K562 (cell line): Measurements from ENCODE around the gene TRABD2B. TPM values are rescaled to one million over a fixed set of nuclear protein-coding genes. Genes with fewer than 3 reads are reported as not detected.

Experiments used
- BRD4 ChIP-seq: fragments of 200-600 bp; sonication (generic); IDR thresholded peaks from 2 replicates; pipeline ENCODE4 v1.6.1; 2017; ENCODE audit warnings: inconsistent platforms
- CC2D1A ChIP-seq: fragments of 450-650 bp; IDR thresholded peaks from 2 replicates; pipeline ENCODE4 v1.6.1; 2017; ENCODE audit warnings: mild to moderate bottlenecking
- CHD2 ChIP-seq: IDR thresholded peaks from 2 replicates; pipeline ENCODE4 v1.6.1; 2011; ENCODE audit warnings: low read depth, low read length
- FOXM1 ChIP-seq, 2 experiments: fragments of 450-650 bp in 1 of 2; sonication (generic) in 1 of 2; formaldehyde crosslinking in 1 of 2; IDR thresholded peaks; 2 replicates each; pipeline versions ENCODE4 v1.6.1 to v1.9.0; 2017 to 2022; ENCODE audit warnings: low read depth in 2 of 2, mild to moderate bottlenecking in 2 of 2, missing genetic modification reagents in 1 of 2, moderate library complexity in 1 of 2
- MTA1 ChIP-seq: fragments of 450-650 bp; IDR thresholded peaks from 2 replicates; pipeline ENCODE4 v1.6.1; 2017; ENCODE audit warnings: borderline replicate concordance
- RCOR1 ChIP-seq, 2 experiments: IDR thresholded peaks; 2 replicates each; pipeline ENCODE4 v1.6.1; 2012; ENCODE audit warnings: low read depth in 2 of 2, low read length in 2 of 2, borderline replicate concordance in 1 of 2, improper control_type of control experiment in 1 of 2
- ZNF232 ChIP-seq: sonication (generic); formaldehyde crosslinking; IDR thresholded peaks from 2 replicates; pipeline ENCODE4 v1.8.0; 2022; ENCODE audit warnings: mild to moderate bottlenecking, missing genetic modification reagents
- ZNF57 ChIP-seq: fragments of 450-650 bp; formaldehyde crosslinking; IDR thresholded peaks from 2 replicates; pipeline ENCODE4 v1.4.0; 2020; ENCODE audit warnings: mild to moderate bottlenecking, moderate library complexity
- ZZZ3 ChIP-seq: fragments of 450-650 bp; IDR thresholded peaks from 2 replicates; pipeline ENCODE4 v1.6.1; 2016; ENCODE audit warnings: antibody characterized with exemption, mild to moderate bottlenecking, moderate library complexity
- polyA plus RNA-seq, 8 experiments: library from polyadenylated mRNA; depleted of rRNA in 4 of 8; stranded (reverse) in 5 of 8; unstranded in 3 of 8; fragments of >200 nt; fragmentation: Nextera tagmentation in 2 of 8; fragmentation: Illumina TruSeq in 1 of 8; extraction: Ambion mirVana in 2 of 8; extraction: Trizol in 1 of 8; gene quantifications; 2 replicates each; pipeline versions ENCODE4 v1.2.1 to v1.2.3, GENCODE V29; 2011 to 2014; ENCODE audit warnings: inconsistent platforms in 1 of 8, missing spikeins in 1 of 8
- total RNA-seq, 7 experiments: library from RNA; depleted of rRNA in 6 of 7; stranded (reverse); fragments of >200 nt in 6 of 7; fragmentation: Illumina TruSeq in 2 of 7; extraction: Trizol in 2 of 7; gene quantifications; 2 replicates each; pipeline versions ENCODE4 v1.2.1 to v1.2.3, GENCODE V29; 2011 to 2021; ENCODE audit warnings: low replicate concordance in 1 of 7
- TF ChIP-seq, protein P1 (sequence below), 2 experiments: fragments of 450-650 bp; formaldehyde crosslinking in 1 of 2; IDR thresholded peaks; 2 replicates each; pipeline versions ENCODE4 v1.4.0 to v1.6.1; 2014 to 2020; ENCODE audit warnings: mild to moderate bottlenecking in 2 of 2, borderline replicate concordance in 1 of 2, low read depth in 1 of 2
- TF ChIP-seq, protein P2 (sequence below): fragments of 450-650 bp; IDR thresholded peaks from 2 replicates; pipeline ENCODE4 v1.6.1; 2017; ENCODE audit warnings: antibody characterized with exemption, mild to moderate bottlenecking
- TF ChIP-seq, protein P3 (sequence below): fragments of 450-650 bp; formaldehyde crosslinking; IDR thresholded peaks from 2 replicates; pipeline ENCODE4 v1.4.0; 2020; ENCODE audit warnings: mild to moderate bottlenecking, mixed read lengths
- TF ChIP-seq, protein P4 (sequence below): sonication (generic); formaldehyde crosslinking; IDR thresholded peaks from 2 replicates; pipeline ENCODE4 v1.9.0; 2022; ENCODE audit warnings: mild to moderate bottlenecking, missing genetic modification reagents

The TRABD2B gene
- total and polyA plus RNA-seq, 9 of the 15 experiments (the other 6 are each of a cell fraction or from before 2014, with no cell fraction given): not detected

DNA sequence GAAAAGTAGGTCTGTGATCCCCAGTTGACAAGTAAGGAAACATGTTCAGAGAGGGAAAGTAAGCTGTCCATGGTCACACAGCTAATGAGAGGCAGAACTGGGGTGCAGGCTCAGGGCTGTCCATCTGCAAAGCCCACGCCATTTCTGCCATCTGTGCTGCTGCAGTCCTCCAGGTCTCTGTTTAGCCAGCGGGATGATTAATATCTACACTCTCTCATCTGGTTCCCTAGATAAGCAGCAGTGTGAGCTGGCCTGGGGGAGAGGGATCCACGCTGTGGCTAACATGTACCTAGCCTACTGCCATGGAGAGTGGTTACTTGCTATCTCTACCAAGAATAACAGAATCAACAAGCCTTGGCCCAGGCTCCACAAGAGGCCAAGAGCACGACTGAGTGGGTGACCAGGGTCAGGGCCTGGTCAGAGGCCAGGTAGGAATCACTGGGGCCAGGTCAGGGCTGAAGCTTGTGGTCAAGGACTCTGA lies 75.2 kb downstream of the TRABD2B start (continued):
- TF ChIP-seq, protein P1, sequence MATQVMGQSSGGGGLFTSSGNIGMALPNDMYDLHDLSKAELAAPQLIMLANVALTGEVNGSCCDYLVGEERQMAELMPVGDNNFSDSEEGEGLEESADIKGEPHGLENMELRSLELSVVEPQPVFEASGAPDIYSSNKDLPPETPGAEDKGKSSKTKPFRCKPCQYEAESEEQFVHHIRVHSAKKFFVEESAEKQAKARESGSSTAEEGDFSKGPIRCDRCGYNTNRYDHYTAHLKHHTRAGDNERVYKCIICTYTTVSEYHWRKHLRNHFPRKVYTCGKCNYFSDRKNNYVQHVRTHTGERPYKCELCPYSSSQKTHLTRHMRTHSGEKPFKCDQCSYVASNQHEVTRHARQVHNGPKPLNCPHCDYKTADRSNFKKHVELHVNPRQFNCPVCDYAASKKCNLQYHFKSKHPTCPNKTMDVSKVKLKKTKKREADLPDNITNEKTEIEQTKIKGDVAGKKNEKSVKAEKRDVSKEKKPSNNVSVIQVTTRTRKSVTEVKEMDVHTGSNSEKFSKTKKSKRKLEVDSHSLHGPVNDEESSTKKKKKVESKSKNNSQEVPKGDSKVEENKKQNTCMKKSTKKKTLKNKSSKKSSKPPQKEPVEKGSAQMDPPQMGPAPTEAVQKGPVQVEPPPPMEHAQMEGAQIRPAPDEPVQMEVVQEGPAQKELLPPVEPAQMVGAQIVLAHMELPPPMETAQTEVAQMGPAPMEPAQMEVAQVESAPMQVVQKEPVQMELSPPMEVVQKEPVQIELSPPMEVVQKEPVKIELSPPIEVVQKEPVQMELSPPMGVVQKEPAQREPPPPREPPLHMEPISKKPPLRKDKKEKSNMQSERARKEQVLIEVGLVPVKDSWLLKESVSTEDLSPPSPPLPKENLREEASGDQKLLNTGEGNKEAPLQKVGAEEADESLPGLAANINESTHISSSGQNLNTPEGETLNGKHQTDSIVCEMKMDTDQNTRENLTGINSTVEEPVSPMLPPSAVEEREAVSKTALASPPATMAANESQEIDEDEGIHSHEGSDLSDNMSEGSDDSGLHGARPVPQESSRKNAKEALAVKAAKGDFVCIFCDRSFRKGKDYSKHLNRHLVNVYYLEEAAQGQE (IDR thresholded peaks at IDR 0.05; ENCODE audit: borderline replicate concordance): peak; percentile 10; the same call in 1 of the 2 replicates
- TF ChIP-seq, protein P1 (CRISPR knock-in tag; IDR thresholded peaks at IDR 0.05; ENCODE audit: low read depth): no peak
- TF ChIP-seq, protein P2, sequence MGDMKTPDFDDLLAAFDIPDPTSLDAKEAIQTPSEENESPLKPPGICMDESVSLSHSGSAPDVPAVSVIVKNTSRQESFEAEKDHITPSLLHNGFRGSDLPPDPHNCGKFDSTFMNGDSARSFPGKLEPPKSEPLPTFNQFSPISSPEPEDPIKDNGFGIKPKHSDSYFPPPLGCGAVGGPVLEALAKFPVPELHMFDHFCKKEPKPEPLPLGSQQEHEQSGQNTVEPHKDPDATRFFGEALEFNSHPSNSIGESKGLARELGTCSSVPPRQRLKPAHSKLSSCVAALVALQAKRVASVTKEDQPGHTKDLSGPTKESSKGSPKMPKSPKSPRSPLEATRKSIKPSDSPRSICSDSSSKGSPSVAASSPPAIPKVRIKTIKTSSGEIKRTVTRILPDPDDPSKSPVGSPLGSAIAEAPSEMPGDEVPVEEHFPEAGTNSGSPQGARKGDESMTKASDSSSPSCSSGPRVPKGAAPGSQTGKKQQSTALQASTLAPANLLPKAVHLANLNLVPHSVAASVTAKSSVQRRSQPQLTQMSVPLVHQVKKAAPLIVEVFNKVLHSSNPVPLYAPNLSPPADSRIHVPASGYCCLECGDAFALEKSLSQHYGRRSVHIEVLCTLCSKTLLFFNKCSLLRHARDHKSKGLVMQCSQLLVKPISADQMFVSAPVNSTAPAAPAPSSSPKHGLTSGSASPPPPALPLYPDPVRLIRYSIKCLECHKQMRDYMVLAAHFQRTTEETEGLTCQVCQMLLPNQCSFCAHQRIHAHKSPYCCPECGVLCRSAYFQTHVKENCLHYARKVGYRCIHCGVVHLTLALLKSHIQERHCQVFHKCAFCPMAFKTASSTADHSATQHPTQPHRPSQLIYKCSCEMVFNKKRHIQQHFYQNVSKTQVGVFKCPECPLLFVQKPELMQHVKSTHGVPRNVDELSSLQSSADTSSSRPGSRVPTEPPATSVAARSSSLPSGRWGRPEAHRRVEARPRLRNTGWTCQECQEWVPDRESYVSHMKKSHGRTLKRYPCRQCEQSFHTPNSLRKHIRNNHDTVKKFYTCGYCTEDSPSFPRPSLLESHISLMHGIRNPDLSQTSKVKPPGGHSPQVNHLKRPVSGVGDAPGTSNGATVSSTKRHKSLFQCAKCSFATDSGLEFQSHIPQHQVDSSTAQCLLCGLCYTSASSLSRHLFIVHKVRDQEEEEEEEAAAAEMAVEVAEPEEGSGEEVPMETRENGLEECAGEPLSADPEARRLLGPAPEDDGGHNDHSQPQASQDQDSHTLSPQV: no peak
- TF ChIP-seq FOXM1 (IDR thresholded peaks at IDR 0.05; ENCODE audit: low read depth) (peak; percentile 61; the same call in 1 of the 2 replicates), FOXM1 (CRISPR knock-in tag; IDR thresholded peaks at IDR 0.05; ENCODE audit: low read depth) (no peak), CC2D1A (no peak), RCOR1 (IDR thresholded peaks at IDR 0.05; ENCODE audit: borderline replicate concordance in 1 of 2, low read depth in 2 of 2, low read length in 2 of 2) (peak in 1 of 2 experiments; percentile 29; a peak in 1 of 4 replicates), ZZZ3 (no peak), MTA1 (no peak), CHD2 (no peak), BRD4 (no peak), ZNF232 (CRISPR knock-in tag) (no peak), ZNF57 (CRISPR knock-in tag) (no peak)
- TF ChIP-seq, protein P3, sequence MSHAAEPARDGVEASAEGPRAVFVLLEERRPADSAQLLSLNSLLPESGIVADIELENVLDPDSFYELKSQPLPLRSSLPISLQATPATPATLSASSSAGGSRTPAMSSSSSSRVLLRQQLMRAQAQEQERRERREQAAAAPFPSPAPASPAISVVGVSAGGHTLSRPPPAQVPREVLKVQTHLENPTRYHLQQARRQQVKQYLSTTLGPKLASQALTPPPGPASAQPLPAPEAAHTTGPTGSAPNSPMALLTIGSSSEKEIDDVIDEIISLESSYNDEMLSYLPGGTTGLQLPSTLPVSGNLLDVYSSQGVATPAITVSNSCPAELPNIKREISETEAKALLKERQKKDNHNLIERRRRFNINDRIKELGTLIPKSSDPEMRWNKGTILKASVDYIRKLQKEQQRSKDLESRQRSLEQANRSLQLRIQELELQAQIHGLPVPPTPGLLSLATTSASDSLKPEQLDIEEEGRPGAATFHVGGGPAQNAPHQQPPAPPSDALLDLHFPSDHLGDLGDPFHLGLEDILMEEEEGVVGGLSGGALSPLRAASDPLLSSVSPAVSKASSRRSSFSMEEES: no peak
- TF ChIP-seq, protein P4, sequence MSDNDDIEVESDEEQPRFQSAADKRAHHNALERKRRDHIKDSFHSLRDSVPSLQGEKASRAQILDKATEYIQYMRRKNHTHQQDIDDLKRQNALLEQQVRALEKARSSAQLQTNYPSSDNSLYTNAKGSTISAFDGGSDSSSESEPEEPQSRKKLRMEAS: no peak
